Measurements from ENCODE around the gene TRIM56.

Gene TRIM56

DNA sequence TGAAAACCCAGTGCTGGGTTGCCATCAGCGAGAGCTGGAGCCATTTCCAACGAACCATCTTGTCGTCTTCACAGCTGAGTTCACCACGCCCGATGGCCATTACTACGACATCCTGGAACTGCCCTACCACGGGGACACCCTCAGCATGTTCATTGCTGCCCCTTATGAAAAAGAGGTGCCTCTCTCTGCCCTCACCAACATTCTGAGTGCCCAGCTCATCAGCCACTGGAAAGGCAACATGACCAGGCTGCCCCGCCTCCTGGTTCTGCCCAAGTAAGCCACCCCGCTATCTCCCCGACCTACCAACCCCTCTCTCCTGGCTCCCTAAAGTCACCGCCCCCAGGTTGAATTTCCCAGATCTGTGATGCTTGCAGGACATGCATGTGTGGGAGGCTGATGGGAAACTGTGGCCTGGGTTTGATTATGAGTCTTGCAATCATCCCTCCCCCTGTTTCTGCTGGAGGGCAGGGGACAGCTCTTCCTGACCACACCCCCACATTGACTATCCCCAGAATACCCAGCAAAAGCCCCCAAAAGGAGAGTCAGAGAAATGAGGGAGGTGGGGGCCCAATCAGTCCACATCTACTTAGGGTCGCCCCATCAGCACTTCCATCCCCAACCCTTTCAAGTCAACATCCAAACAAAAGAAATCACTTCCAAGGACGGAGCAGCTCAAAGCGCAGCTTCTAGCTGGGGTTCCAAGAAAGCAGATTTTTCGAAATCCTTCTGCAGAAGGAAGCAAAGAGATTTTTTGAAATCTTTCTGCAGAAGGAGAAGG lies 48.5 kb downstream of the TRIM56 start:
- DNase-seq: no peak

DNA sequence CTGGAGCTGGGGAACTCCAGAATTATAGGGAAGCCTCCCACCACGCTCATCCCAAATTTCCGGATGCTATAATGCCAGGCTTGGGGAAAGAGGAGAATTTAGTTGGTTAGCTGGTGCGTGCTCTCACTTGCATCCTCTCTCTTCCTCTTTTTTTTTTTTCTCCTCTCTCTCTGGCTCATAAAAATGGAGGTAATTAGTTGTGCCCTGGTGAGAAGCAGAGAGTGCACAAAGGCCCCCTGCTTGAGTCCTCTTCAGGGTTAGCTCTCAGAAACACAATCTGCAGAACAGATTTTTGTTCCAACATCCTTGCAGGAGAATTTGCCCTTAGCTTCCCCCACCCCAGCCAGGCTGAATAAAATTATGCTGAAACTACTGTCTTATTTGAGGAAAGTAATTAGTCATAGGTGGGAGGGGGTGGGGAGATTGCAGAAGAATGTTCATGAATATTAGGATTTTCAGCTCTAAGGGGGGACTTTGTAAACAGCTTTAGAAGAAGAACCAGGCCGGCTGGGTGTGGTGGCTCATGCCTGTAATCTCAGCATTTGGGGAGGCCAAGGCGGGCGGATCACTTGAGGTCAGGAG lies 49.2 kb downstream of the TRIM56 start:
- no peak for DNase-seq

DNA sequence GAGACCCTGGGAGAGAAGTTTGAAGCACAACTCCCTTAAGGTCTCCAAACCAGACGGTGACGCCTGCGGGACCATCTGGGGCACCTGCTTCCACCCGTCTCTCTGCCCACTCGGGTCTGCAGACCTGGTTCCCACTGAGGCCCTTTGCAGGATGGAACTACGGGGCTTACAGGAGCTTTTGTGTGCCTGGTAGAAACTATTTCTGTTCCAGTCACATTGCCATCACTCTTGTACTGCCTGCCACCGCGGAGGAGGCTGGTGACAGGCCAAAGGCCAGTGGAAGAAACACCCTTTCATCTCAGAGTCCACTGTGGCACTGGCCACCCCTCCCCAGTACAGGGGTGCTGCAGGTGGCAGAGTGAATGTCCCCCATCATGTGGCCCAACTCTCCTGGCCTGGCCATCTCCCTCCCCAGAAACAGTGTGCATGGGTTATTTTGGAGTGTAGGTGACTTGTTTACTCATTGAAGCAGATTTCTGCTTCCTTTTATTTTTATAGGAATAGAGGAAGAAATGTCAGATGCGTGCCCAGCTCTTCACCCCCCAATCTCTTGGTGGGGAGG lies 52.5 kb downstream of the TRIM56 start:
- no peak for DNase-seq

DNA sequence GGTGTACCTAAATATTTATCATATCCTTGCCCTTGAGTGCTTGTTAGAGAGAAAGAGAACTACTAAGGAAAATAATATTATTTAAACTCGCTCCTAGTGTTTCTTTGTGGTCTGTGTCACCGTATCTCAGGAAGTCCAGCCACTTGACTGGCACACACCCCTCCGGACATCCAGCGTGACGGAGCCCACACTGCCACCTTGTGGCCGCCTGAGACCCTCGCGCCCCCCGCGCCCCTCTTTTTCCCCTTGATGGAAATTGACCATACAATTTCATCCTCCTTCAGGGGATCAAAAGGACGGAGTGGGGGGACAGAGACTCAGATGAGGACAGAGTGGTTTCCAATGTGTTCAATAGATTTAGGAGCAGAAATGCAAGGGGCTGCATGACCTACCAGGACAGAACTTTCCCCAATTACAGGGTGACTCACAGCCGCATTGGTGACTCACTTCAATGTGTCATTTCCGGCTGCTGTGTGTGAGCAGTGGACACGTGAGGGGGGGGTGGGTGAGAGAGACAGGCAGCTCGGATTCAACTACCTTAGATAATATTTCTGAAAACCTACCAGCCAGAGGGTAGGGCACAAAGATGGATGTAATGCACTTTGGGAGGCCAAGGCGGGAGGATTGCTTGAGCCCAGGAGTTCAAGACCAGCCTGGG lies 53.1 kb downstream of the TRIM56 start:
- DNase-seq: peak in 1 of 2 experiments; percentile 28

DNA sequence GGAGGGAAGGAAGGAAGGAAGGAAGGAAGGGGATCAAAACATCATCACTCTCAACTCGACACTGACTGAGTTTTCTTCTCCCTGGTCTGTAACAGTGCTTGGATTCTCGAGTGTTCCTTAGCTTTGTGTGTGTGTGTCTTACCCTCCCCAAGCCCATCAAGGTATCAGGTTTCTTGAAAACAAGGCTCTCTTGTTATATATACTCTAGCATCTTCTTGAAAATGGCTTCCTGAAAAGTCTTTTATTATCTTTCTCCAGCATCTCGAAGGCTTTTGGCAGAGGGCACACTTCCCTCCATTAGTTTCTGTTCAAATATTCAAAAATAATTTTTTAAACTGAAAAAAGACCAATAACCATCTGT lies 55.0 kb downstream of the TRIM56 start:
- DNase-seq: no peak

DNA sequence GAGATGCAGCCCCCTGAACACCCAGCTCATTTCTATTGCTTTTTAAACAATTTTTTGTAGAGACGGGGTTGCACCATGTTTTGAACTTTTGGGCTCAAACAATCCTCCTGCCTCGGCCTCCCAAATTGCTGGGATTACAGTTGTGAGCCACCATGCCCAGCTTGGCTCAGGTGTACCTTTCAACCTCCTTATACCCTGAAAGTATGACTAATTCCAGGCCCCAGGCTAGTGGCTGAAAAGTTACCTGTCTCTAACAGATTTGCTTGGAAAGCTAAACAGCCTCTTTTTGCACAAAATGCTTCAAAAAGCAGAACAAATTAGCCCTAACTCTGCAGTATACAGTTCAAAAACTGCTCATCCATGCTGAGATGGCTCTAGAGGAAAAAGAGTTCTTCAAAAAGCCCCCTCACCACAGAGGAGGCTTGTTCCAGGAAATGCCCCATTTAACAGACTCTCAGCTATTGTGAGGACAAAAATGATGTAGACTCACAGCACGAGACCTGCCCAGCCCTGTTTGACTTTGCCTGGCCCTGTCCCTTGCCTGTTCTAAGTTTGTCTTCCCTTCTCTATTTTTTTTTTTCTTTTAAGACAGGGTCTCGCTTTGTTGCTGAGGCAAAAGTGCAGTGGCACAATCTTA lies 55.6 kb downstream of the TRIM56 start:
- no peak for DNase-seq
